Endodermal cell (in vitro differentiated cells): ENCODE results near the gene SLC10A2. TPM values are rescaled to one million over a fixed set of nuclear protein-coding genes. Genes with fewer than 3 reads are reported as not detected.

Experiments
- DNase-seq: peaks from one replicate; pipeline ENCODE4 v3.0.0-alpha.2; 2017
- H3K27ac ChIP-seq: 2 replicates; pipeline ENCODE4 v1.5.1; 2013; ENCODE audit warnings: mild to moderate bottlenecking, low read depth, low read length, moderate library complexity
- H3K27me3 ChIP-seq: 2 replicates; pipeline ENCODE4 v1.6.1; 2013; ENCODE audit warnings: mild to moderate bottlenecking, low read length, moderate library complexity; ENCODE audit not compliant: insufficient read depth, control insufficient read depth, poor library complexity, severe bottlenecking
- H3K36me3 ChIP-seq: 2 replicates; pipeline ENCODE4 v1.7.0; 2013; ENCODE audit warnings: mild to moderate bottlenecking, low read length, moderate library complexity; ENCODE audit not compliant: control insufficient read depth, insufficient read depth
- H3K4me1 ChIP-seq: one replicate; pipeline ENCODE4 v1.7.0; 2013; ENCODE audit warnings: low read length; ENCODE audit not compliant: control insufficient read depth, insufficient read depth
- H3K4me3 ChIP-seq: 2 replicates; pipeline ENCODE4 v1.5.1; 2013; ENCODE audit warnings: mild to moderate bottlenecking, low read length, moderate library complexity
- H3K9ac ChIP-seq: 2 replicates; pipeline ENCODE4 v1.6.1; 2013; ENCODE audit warnings: mild to moderate bottlenecking, low read length, moderate library complexity; ENCODE audit not compliant: poor library complexity, severe bottlenecking; ENCODE audit errors: extremely low read depth
- H3K9me3 ChIP-seq: 2 replicates; pipeline ENCODE4 v1.6.1; 2013; ENCODE audit warnings: mild to moderate bottlenecking, low read length, moderate library complexity; ENCODE audit not compliant: control insufficient read depth
- H3K27ac Mint-ChIP-seq: 2 replicates; pipeline ENCODE4 v1.8.0; 2020; ENCODE audit warnings: mixed read lengths
- H3K27me3 Mint-ChIP-seq: 2 replicates; pipeline ENCODE4 v1.8.0; 2021; ENCODE audit warnings: mild to moderate bottlenecking, mixed read lengths; ENCODE audit not compliant: insufficient read depth
- H3K36me3 Mint-ChIP-seq: 2 replicates; pipeline ENCODE4 v1.8.0; 2020; ENCODE audit warnings: low read depth, mixed read lengths
- H3K4me1 Mint-ChIP-seq: 2 replicates; pipeline ENCODE4 v1.8.0; 2020; ENCODE audit warnings: mixed read lengths
- H3K4me3 Mint-ChIP-seq: 2 replicates; pipeline ENCODE4 v1.8.0; 2020; ENCODE audit warnings: mild to moderate bottlenecking, moderate library complexity, mixed read lengths
- H3K9me3 Mint-ChIP-seq: 2 replicates; pipeline ENCODE4 v1.8.0; 2020; ENCODE audit warnings: mild to moderate bottlenecking, mixed read lengths
- WGBS, 2 experiments: methylation state at CpG; one replicate each; pipeline versions ENCODE4 v1.1.5 to v1.1.7; 2013; ENCODE audit warnings: missing lambda C conversion rate in 2 of 2, mixed read lengths in 1 of 2; ENCODE audit not compliant: insufficient coverage in 1 of 2, insufficient read length in 1 of 2; 5-methylcytosine and 5-hydroxymethylcytosine counted together
- total RNA-seq, 2 donors: library from RNA; stranded (reverse); fragmentation: NEBNext Ultra II Directional in 1 of 2; extraction: Animal tissue kit (Norgen Biotek cat#: 25700) in 1 of 2; gene quantifications; 2 replicates in 1 of 2; 3 replicates in 1 of 2; pipeline ENCODE4 v1.2.1, GENCODE V29; 2021
- TF ChIP-seq, protein P1 (sequence below): fragments of 200-600 bp; sonication (generic); conservative IDR thresholded peaks from 2 replicates; pipeline ENCODE4 v1.5.0; 2021; ENCODE audit warnings: antibody characterized with exemption, mild to moderate bottlenecking

SLC10A2 gene
- total RNA-seq, 2 donors from 2014 or later = not detected

DNA sequence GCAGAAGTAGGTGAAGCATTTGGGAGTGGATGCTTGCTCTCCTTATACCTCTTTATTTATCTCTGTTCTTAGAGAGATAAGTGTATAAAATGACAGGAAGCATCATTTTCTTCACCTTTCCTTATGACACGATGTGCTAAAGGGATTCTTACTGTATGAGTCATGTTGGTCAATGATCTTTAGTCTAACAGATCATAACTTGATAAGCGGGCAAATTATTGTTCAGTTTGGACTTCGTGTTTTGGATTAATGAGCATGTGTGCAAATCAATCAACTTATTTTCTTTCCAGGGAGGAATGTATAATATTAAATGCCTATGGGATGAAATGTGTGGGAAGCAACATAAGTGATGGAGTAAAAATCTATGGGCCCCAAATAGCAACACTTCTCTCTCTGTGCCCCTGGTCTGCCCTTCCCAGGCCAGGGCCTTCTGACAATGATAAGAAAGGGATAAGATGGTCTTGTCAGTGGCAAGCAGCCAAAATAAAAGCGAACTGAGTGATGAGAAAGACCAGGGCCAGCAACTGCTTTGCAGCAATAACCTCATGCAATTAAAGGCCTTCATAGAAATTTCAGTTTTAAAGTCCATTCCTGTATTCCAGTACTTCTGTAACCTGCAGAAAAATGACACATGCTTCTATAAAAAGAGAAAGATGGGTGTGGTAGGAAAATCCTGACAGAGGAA, 61.4 kb downstream of the SLC10A2 start:
- 92 to 100% methylated on average over 2 to 4 of the region's 4 CpGs for WGBS, 2 experiments
- Histone ChIP-seq H3K27ac (no peak overlapping the region), H3K9ac (no peak overlapping the region), H3K36me3 (no peaks in the 10 kb centered on the region), H3K4me3 (no peak overlapping the region), H3K9me3 (no peaks in the 10 kb centered on the region), H3K4me1 (no peaks in the 10 kb centered on the region), H3K27me3 (no peaks in the 10 kb centered on the region)
- Mint-ChIP-seq H3K4me1 (no peaks in the 10 kb centered on the region), H3K27ac (no peak overlapping the region), H3K36me3 (no peaks in the 10 kb centered on the region), H3K9me3 (no peaks in the 10 kb centered on the region), H3K4me3 (no peak overlapping the region), H3K27me3 (no peaks in the 10 kb centered on the region)
- TF ChIP-seq, protein P1, sequence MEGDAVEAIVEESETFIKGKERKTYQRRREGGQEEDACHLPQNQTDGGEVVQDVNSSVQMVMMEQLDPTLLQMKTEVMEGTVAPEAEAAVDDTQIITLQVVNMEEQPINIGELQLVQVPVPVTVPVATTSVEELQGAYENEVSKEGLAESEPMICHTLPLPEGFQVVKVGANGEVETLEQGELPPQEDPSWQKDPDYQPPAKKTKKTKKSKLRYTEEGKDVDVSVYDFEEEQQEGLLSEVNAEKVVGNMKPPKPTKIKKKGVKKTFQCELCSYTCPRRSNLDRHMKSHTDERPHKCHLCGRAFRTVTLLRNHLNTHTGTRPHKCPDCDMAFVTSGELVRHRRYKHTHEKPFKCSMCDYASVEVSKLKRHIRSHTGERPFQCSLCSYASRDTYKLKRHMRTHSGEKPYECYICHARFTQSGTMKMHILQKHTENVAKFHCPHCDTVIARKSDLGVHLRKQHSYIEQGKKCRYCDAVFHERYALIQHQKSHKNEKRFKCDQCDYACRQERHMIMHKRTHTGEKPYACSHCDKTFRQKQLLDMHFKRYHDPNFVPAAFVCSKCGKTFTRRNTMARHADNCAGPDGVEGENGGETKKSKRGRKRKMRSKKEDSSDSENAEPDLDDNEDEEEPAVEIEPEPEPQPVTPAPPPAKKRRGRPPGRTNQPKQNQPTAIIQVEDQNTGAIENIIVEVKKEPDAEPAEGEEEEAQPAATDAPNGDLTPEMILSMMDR = no peak
- no peak for DNase-seq

DNA sequence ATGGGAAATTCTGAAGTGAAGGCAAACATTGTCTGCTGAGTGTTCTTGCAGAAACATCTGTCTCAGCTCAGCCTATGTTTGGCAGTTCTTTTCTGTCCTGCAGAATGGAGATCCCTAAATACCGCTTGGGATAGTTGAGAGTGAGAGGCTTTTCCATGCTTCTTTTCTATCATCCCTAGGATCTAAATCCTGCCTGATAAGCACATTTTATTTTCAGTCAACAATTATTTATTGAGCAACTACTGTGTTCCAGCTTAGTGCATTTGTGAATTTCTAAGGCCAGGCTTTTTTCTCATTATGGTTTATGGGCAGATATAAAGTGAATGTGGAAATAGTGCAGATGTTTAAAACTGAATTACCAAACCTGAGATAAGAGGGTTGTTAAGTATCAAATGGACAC, 62.6 kb downstream of the SLC10A2 start:
- 100% methylated on average over 1 of the region's 1 CpG; no CpG with 5 or more reads in 1 of the 2 experiments for WGBS, 2 experiments
- no peaks in the 10 kb centered on the region for H3K9me3 Mint-ChIP-seq
- Histone ChIP-seq H3K36me3 (no peaks in the 10 kb centered on the region), H3K4me1 (no peaks in the 10 kb centered on the region), H3K9ac (no peak overlapping the region), H3K4me3 (no peak overlapping the region), H3K9me3 (no peaks in the 10 kb centered on the region), H3K27ac (no peak overlapping the region), H3K27me3 (no peaks in the 10 kb centered on the region)
- TF ChIP-seq, protein P1 = no peak
- H3K27me3 Mint-ChIP-seq = no peaks in the 10 kb centered on the region
- no peak overlapping the region for H3K4me3 Mint-ChIP-seq
- DNase-seq = no peak
- no peak overlapping the region for H3K27ac Mint-ChIP-seq
- no peaks in the 10 kb centered on the region for H3K4me1 Mint-ChIP-seq
- no peaks in the 10 kb centered on the region for H3K36me3 Mint-ChIP-seq

DNA sequence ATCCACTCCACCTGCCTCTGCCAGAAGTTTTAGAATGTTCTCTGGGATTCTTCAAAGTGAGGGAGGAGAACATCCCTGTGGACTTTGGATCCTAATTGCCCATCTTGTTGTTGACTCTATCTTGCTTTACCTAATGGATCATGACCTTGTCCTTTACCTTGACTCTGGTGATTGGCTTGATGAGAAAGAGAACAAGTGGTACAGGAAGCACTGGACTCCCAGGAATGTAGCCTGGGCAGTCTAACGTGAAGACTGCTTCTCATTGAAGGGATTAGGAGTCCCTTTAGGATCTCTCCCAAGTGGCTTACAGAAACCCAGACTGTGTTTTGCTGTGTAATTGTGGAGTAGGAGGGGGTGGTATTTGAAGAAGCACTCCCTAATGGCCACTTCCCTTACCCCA, 63.9 kb downstream of the SLC10A2 start:
- Histone ChIP-seq H3K36me3 (no peaks in the 10 kb centered on the region), H3K4me1 (no peaks in the 10 kb centered on the region), H3K9ac (no peak overlapping the region), H3K27me3 (no peaks in the 10 kb centered on the region), H3K4me3 (no peak overlapping the region), H3K9me3 (no peaks in the 10 kb centered on the region), H3K27ac (no peak overlapping the region)
- TF ChIP-seq, protein P1 = no peak
- Mint-ChIP-seq H3K9me3 (no peaks in the 10 kb centered on the region), H3K27me3 (no peaks in the 10 kb centered on the region), H3K27ac (no peak overlapping the region), H3K36me3 (no peaks in the 10 kb centered on the region), H3K4me3 (no peak overlapping the region), H3K4me1 (no peaks in the 10 kb centered on the region)
- no peak for DNase-seq
- 96% methylated on average over 1 of the region's 1 CpG; no CpG with 5 or more reads in 1 of the 2 experiments for WGBS, 2 experiments
